Peyer's patch (tissue), 4 donors: ENCODE data around the gene IL33.

Experiments
- CTCF ChIP-seq, 6 experiments: fragments of 450-650 bp in 4 of 6; fragments of 200-600 bp in 2 of 6; sonication (generic) in 1 of 6; IDR thresholded peaks; one replicate each; pipeline ENCODE4 v1.5.1; 2017 to 2019; ENCODE audit warnings: antibody characterized with exemption in 6 of 6, mild to moderate bottlenecking in 3 of 6, moderate library complexity in 1 of 6
- POLR2A ChIP-seq, 2 donors: fragments of 450-650 bp; IDR thresholded peaks; one replicate each; pipeline ENCODE4 v1.5.1; 2017; ENCODE audit warnings: antibody characterized with exemption in 2 of 2, mild to moderate bottlenecking in 2 of 2, moderate library complexity in 2 of 2

DNA sequence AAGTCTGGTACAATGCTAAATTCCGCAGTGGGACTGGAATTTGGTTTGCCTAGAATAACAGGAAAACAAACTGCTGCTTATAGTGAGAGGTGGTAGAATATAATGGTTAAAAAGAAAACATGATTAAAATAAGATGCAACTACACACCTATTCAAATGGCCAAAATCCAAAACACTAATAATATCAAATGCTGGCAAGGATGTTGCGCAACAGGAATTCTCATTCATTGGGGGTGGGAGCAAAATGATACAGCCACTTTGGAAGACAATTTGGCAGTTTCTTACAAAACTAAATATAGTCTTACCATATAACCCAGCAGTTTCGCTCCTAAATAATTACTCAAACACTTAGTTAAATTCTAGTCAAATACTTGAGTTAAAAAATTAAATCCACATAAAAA lies 61.8 kb downstream of the IL33 start:
- TF ChIP-seq CTCF (IDR thresholded peaks at IDR 0.05) = no peak
- no peak for TF ChIP-seq POLR2A (IDR thresholded peaks at IDR 0.05)
